Upper lobe of left lung (tissue), 4 donors: ENCODE measurements around the gene KLF15.

ENCODE experiments used
- CTCF ChIP-seq, 6 experiments: fragments of 450-650 bp in 4 of 6; fragments of 200-600 bp in 2 of 6; sonication (generic) in 2 of 6; IDR thresholded peaks; one replicate each; pipeline ENCODE4 v1.5.1; 2016 to 2019; ENCODE audit warnings: antibody characterized with exemption in 6 of 6
- EP300 ChIP-seq, 4 donors: sonication (generic); formaldehyde crosslinking; IDR thresholded peaks; one replicate each; pipeline ENCODE4 v1.5.1; 2017; ENCODE audit warnings: antibody characterized with exemption in 4 of 4, control low read depth in 2 of 4
- POLR2A ChIP-seq, 4 donors: fragments of 450-650 bp; IDR thresholded peaks; one replicate each; pipeline ENCODE4 v1.5.1; 2016 to 2017; ENCODE audit warnings: antibody characterized with exemption in 4 of 4, mild to moderate bottlenecking in 2 of 4
- POLR2AphosphoS5 ChIP-seq, 2 donors: sonication (generic); formaldehyde crosslinking; IDR thresholded peaks; one replicate each; pipeline ENCODE4 v1.5.1; 2017; ENCODE audit warnings: antibody characterized with exemption in 2 of 2

- no peak for TF ChIP-seq CTCF (IDR thresholded peaks at IDR 0.05)
- no peak for TF ChIP-seq EP300 (IDR thresholded peaks at IDR 0.05)
- no peak for TF ChIP-seq POLR2AphosphoS5 (IDR thresholded peaks at IDR 0.05)
- no peak for TF ChIP-seq POLR2A (IDR thresholded peaks at IDR 0.05)
Observed at GRCh38 chr3:126371096-126371705, 14.0 kb upstream of the KLF15 start.
